ENCODE data around the gene SORBS2. TPM values are rescaled to one million over a fixed set of nuclear protein-coding genes. Genes with fewer than 3 reads are reported as not detected.

The SORBS2 gene
- total and polyA plus RNA-seq, 2 of the 4 experiments (the other 2 are of a cell fraction) = 0.18 TPM; not detected in 1

- no peak overlapping the region for H4K8ac ChIP-seq (ENCODE audit: low read depth in 2 of 2, low read length in 2 of 2)
- WGBS, 2 experiments (ENCODE audit: extremely low coverage in 2 of 2, insufficient read length in 1 of 2) = 77% methylated on average over 4 of the region's 8 CpGs; no CpG with 5 or more reads in 1 of the 2 experiments
- TF ChIP-seq SMC3 (IDR thresholded peaks at IDR 0.05; ENCODE audit: low read depth, low read length) (no peak), ELK1 (IDR thresholded peaks at IDR 0.05; ENCODE audit: borderline replicate concordance, low read depth, low read length) (no peak), MAZ (IDR thresholded peaks at IDR 0.05; ENCODE audit: borderline replicate concordance, low read depth, low read length) (no peak), RCOR1 (IDR thresholded peaks at IDR 0.05; ENCODE audit: insufficient replicate concordance, low read length) (no peak), CTCF (conservative IDR thresholded peaks at IDR 0.05; ENCODE audit: low read depth, low read length) (no peak), NFE2L2 (IDR thresholded peaks at IDR 0.05; ENCODE audit: low read depth, low read length) (no peak), RFX5 (IDR thresholded peaks at IDR 0.05; ENCODE audit: low read depth, low read length) (no peak), FOS (IDR thresholded peaks at IDR 0.05; ENCODE audit: low read depth, low read length) (no peak), CEBPB (IDR thresholded peaks at IDR 0.05; ENCODE audit: low read depth, low read length) (no peak), CHD1 (IDR thresholded peaks at IDR 0.05; ENCODE audit: low read depth, low read length) (no peak), RAD21 (IDR thresholded peaks at IDR 0.05; ENCODE audit: low read length) (no peak), POLR2A (IDR thresholded peaks at IDR 0.05; ENCODE audit: low read depth, low read length) (no peak), BHLHE40 (IDR thresholded peaks at IDR 0.05; ENCODE audit: low read depth, low read length) (no peak), MXI1 (IDR thresholded peaks at IDR 0.05; ENCODE audit: borderline replicate concordance, low read depth, low read length) (no peak)
- DNase-seq = no peak
- H3K27me3 ChIP-seq (ENCODE audit: control insufficient read depth, insufficient read depth, low read length) = peaks cover 44% of the 10 kb centered on the region
- no peaks in the 10 kb centered on the region for H3K79me1 ChIP-seq (ENCODE audit: low read depth in 1 of 2, low read length in 2 of 2)
- H2BK15ac ChIP-seq (ENCODE audit: low read depth, low read length) = no peak overlapping the region
- H3K56ac ChIP-seq (ENCODE audit: extremely low read depth, insufficient read depth, low read length) = no peak overlapping the region
- H4K91ac ChIP-seq (ENCODE audit: insufficient read depth, low read depth, low read length) = no peak overlapping the region
- H3K4ac ChIP-seq (ENCODE audit: low read depth, low read length) = no peak overlapping the region
- peaks cover 1% of the 10 kb centered on the region; the same call in 1 of the 2 replicates for H3K4me1 ChIP-seq (ENCODE audit: control insufficient read depth, insufficient read depth, low read length)
- no peak overlapping the region for H3K9ac ChIP-seq (ENCODE audit: low read depth, low read length)
- dilution Hi-C loops (cut with HindIII; ENCODE audit: low sequenced_read_pairs, unreplicated experiment) = no loop called here
- H3K36me3 ChIP-seq (ENCODE audit: control insufficient read depth, insufficient read depth, low read length) = no peaks in the 10 kb centered on the region
- CTCF ChIA-PET = no interaction called here
- intact Hi-C loops (cut with micrococcal nuclease) = no loop called here
- no peak overlapping the region for H2AK9ac ChIP-seq (replicated peaks; ENCODE audit: low read depth, low read length, poor library complexity)
- peaks cover 5% of the 10 kb centered on the region for H3K9me3 ChIP-seq (ENCODE audit: control insufficient read depth, insufficient read depth, low read length)
- no peak overlapping the region for H3K27ac ChIP-seq (ENCODE audit: insufficient read depth, low read length)
- no peak overlapping the region for H2BK5ac ChIP-seq (ENCODE audit: low read depth, low read length, poor library complexity, severe bottlenecking)
- H3K18ac ChIP-seq (ENCODE audit: low read depth, low read length) = no peak overlapping the region
- no peak overlapping the region for H4K5ac ChIP-seq (ENCODE audit: low read depth, low read length)
- in situ Hi-C loops (cut with MboI; ENCODE audit: low sequenced_read_pairs) = no loop called here
- no peaks in the 10 kb centered on the region for H4K20me1 ChIP-seq (ENCODE audit: insufficient read depth, low read length)
- no TSS peak for BruUV-seq (replicated peaks)
- no peak overlapping the region for H2AK5ac ChIP-seq (ENCODE audit: low read depth, low read length)
- H3K23ac ChIP-seq (ENCODE audit: low read depth, low read length) = no peak overlapping the region
- H3K9me1 ChIP-seq (ENCODE audit: insufficient read depth, low read length) = no peaks in the 10 kb centered on the region
- H2BK20ac ChIP-seq (ENCODE audit: low read depth, low read length) = no peak overlapping the region
- H3K4me2 ChIP-seq (ENCODE audit: low read depth, low read length) = no peak overlapping the region
- H2AFZ ChIP-seq (replicated peaks; ENCODE audit: low read length, poor library complexity) = peak overlapping the region; percentile 65
- H3K4me3 ChIP-seq (ENCODE audit: insufficient read depth, low read depth, low read length) = no peak overlapping the region
- no peak overlapping the region for H3K14ac ChIP-seq (replicated peaks; ENCODE audit: low read depth, low read length)
- POLR2A ChIA-PET (ENCODE audit: unreplicated experiment) = no interaction called here
- no peak for ATAC-seq (ENCODE audit: low read depth)
- no peak overlapping the region for H2BK120ac ChIP-seq (ENCODE audit: low read depth, low read length)
Measured at GRCh38 chr4:185742766-185743165, 69.2 kb downstream of the SORBS2 start.

Data from IMR-90 (cell line).